K562 (cell line): ENCODE data around the gene WDR81. TPM values are rescaled to one million over a fixed set of nuclear protein-coding genes. Genes with fewer than 3 reads are reported as not detected.

Experiments used
- CREM ChIP-seq: IDR thresholded peaks from 2 replicates; pipeline ENCODE4 v1.6.1; 2014; ENCODE audit warnings: antibody characterized with exemption, low read depth
- MAZ ChIP-seq, 2 experiments: fragments of 450-650 bp in 1 of 2; sonication (generic) in 1 of 2; formaldehyde crosslinking; IDR thresholded peaks in 1 of 2; conservative IDR thresholded peaks in 1 of 2; 2 replicates each; pipeline versions ENCODE4 v1.4.0 to v1.5.0; 2020; ENCODE audit warnings: mild to moderate bottlenecking in 1 of 2, missing genetic modification reagents in 1 of 2
- MEF2A ChIP-seq: IDR thresholded peaks from 2 replicates; pipeline ENCODE4 v1.6.1; 2011; ENCODE audit warnings: low read depth, mild to moderate bottlenecking, low read length, moderate library complexity; ENCODE audit not compliant: control insufficient read depth
- PHF8 ChIP-seq: fragments of 200-600 bp; sonication (generic); IDR thresholded peaks from 2 replicates; pipeline ENCODE4 v1.6.1; 2012; ENCODE audit warnings: mixed run types, mild to moderate bottlenecking, inconsistent platforms, low read length, moderate library complexity, borderline replicate concordance
- polyA plus RNA-seq, 8 experiments: library from polyadenylated mRNA; depleted of rRNA in 4 of 8; stranded (reverse) in 5 of 8; unstranded in 3 of 8; fragments of >200 nt; fragmentation: Nextera tagmentation in 2 of 8; fragmentation: Illumina TruSeq in 1 of 8; extraction: Ambion mirVana in 2 of 8; extraction: Trizol in 1 of 8; gene quantifications; 2 replicates each; pipeline versions ENCODE4 v1.2.1 to v1.2.3, GENCODE V29; 2011 to 2014; ENCODE audit warnings: inconsistent platforms in 1 of 8, missing spikeins in 1 of 8
- total RNA-seq, 7 experiments: library from RNA; depleted of rRNA in 6 of 7; stranded (reverse); fragments of >200 nt in 6 of 7; fragmentation: Illumina TruSeq in 2 of 7; extraction: Trizol in 2 of 7; gene quantifications; 2 replicates each; pipeline versions ENCODE4 v1.2.1 to v1.2.3, GENCODE V29; 2011 to 2021; ENCODE audit warnings: low replicate concordance in 1 of 7
- TF ChIP-seq, protein P1 (sequence below): sonication (generic); formaldehyde crosslinking; IDR thresholded peaks from 2 replicates; pipeline ENCODE4 v1.8.1; 2022; ENCODE audit warnings: missing genetic modification reagents
- TF ChIP-seq, protein P2 (sequence below): sonication (generic); IDR thresholded peaks from 2 replicates; pipeline ENCODE4 v1.6.1; 2016
- TF ChIP-seq, protein P3 (sequence below), 2 experiments: IDR thresholded peaks in 1 of 2; conservative IDR thresholded peaks in 1 of 2; 2 replicates each; pipeline ENCODE4 v1.6.1; 2016; ENCODE audit warnings: low read depth in 2 of 2, mild to moderate bottlenecking in 1 of 2, missing compliant biosample characterization in 1 of 2, missing genetic modification characterization in 1 of 2, moderate library complexity in 1 of 2

WDR81 gene
- total and polyA plus RNA-seq, 9 of the 15 experiments (the other 6 are each of a cell fraction or from before 2014, with no cell fraction given) = 0.01 to 17.1 (median 3.3) TPM

DNA sequence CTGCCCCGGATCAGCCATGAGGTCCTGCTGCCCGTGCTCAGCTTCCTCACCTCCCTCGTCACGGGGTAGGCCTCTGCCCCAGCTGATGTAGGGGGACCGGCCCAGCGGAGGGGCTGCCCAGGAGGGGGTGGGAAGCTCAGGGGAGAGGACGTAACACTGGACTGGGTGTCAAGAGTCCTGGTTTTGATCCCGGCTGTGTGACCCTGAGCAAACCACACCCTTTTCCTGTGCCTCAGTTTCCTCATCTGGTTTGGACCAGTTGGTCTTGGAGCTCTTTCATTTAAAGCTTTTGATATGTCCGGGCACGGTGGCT lies 6.6 kb downstream of the WDR81 start (continued):
- TF ChIP-seq, protein P1, sequence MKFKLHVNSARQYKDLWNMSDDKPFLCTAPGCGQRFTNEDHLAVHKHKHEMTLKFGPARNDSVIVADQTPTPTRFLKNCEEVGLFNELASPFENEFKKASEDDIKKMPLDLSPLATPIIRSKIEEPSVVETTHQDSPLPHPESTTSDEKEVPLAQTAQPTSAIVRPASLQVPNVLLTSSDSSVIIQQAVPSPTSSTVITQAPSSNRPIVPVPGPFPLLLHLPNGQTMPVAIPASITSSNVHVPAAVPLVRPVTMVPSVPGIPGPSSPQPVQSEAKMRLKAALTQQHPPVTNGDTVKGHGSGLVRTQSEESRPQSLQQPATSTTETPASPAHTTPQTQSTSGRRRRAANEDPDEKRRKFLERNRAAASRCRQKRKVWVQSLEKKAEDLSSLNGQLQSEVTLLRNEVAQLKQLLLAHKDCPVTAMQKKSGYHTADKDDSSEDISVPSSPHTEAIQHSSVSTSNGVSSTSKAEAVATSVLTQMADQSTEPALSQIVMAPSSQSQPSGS = no peak
- TF ChIP-seq, protein P2, sequence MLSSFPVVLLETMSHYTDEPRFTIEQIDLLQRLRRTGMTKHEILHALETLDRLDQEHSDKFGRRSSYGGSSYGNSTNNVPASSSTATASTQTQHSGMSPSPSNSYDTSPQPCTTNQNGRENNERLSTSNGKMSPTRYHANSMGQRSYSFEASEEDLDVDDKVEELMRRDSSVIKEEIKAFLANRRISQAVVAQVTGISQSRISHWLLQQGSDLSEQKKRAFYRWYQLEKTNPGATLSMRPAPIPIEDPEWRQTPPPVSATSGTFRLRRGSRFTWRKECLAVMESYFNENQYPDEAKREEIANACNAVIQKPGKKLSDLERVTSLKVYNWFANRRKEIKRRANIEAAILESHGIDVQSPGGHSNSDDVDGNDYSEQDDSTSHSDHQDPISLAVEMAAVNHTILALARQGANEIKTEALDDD = no peak
- no peak for TF ChIP-seq CREM
- TF ChIP-seq, protein P3, sequence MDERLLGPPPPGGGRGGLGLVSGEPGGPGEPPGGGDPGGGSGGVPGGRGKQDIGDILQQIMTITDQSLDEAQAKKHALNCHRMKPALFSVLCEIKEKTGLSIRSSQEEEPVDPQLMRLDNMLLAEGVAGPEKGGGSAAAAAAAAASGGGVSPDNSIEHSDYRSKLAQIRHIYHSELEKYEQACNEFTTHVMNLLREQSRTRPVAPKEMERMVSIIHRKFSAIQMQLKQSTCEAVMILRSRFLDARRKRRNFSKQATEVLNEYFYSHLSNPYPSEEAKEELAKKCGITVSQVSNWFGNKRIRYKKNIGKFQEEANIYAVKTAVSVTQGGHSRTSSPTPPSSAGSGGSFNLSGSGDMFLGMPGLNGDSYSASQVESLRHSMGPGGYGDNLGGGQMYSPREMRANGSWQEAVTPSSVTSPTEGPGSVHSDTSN (CRISPR knock-in tag; IDR thresholded peaks at IDR 0.05; ENCODE audit: low read depth) = no peak
- TF ChIP-seq, protein P3 (tag; conservative IDR thresholded peaks at IDR 0.05; ENCODE audit: low read depth) = no peak
- TF ChIP-seq MAZ (CRISPR knock-in tag; conservative IDR thresholded peaks at IDR 0.05 in 1 of 2, IDR thresholded peaks at IDR 0.05 in 1 of 2) = peak in 1 of 2 experiments; percentile 11; a peak in 1 of 4 replicates
- no peak for TF ChIP-seq MEF2A
- TF ChIP-seq PHF8 = peak; percentile 31; the same call in 1 of the 2 replicates
